H1 (cell line): ENCODE results near the gene CACNA1A. TPM values are rescaled to one million over a fixed set of nuclear protein-coding genes. Genes with fewer than 3 reads are reported as not detected.

ENCODE experiments used
- CBX5 ChIP-seq: fragments of 300-800, 300-1000 bp; sonication (generic); IDR thresholded peaks from 2 replicates; pipeline ENCODE4 v1.7.1; 2016; ENCODE audit warnings: antibody characterized with exemption, low read length, low read depth
- EP300 ChIP-seq, 2 experiments: IDR thresholded peaks; 1 replicate in 1 of 2; 2 replicates in 1 of 2; pipeline ENCODE4 v1.6.1; 2011 to 2012; ENCODE audit warnings: low read depth in 2 of 2, low read length in 2 of 2, mild to moderate bottlenecking in 2 of 2, borderline replicate concordance in 1 of 2, inconsistent platforms in 1 of 2, moderate library complexity in 1 of 2
- JUND ChIP-seq: IDR thresholded peaks from 2 replicates; pipeline ENCODE4 v1.6.1; 2011; ENCODE audit warnings: mild to moderate bottlenecking, improper control_type of control experiment, low read length
- NRF1 ChIP-seq: IDR thresholded peaks from 2 replicates; pipeline ENCODE4 v1.6.1; 2011; ENCODE audit warnings: mild to moderate bottlenecking, low read depth, low read length, improper control_type of control experiment
- POLR2A ChIP-seq, 2 experiments: IDR thresholded peaks; 1 replicate in 1 of 2; 2 replicates in 1 of 2; pipeline ENCODE4 v1.6.1; 2011; ENCODE audit warnings: low read depth in 2 of 2, low read length in 2 of 2, mild to moderate bottlenecking in 2 of 2; ENCODE audit errors: control extremely low read depth in 1 of 2
- polyA plus RNA-seq, 7 experiments: library from polyadenylated mRNA; depleted of rRNA in 3 of 7; stranded (reverse) in 5 of 7; unstranded in 2 of 7; fragments of >200 nt in 5 of 7; fragments of 200-250 nt in 2 of 7; gene quantifications; 1 replicate in 5 of 7; 2 replicates in 1 of 7; 4 replicates in 1 of 7; pipeline versions ENCODE4 v1.2.1 to v1.2.3, GENCODE V29; 2011 to 2013; ENCODE audit warnings: missing spikeins in 2 of 7, mixed read lengths in 2 of 7
- total RNA-seq: library from RNA; stranded (reverse); fragmentation: NEBNext Ultra II Directional; extraction: Animal tissue kit (Norgen Biotek cat#: 25700); gene quantifications from 2 replicates; pipeline ENCODE4 v1.2.1, GENCODE V29; 2021

Gene CACNA1A
- total and polyA plus RNA-seq, 2 of the 8 experiments (the other 6 are each of a cell fraction or from before 2014, with no cell fraction given) = 10.7 to 25.3 TPM

DNA sequence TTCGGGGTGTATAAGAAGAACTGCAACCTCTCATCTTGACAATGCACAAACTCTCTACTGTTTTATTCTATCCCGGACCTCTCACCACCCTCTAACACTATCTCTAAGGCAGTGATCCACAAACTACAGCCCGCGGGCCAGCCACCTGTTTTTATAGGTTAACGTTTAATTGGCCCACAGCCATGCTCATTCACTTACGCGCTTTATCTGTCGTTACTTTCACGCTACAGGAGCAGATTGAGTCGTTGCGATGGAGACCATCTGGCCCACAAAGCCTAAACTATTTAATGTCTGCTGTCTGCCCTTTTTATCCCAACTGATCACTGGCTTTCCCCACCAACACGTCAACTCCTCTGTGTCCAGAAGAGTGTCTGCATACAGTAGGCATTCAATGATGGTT is 158.9 kb downstream of the CACNA1A start (continued):
- TF ChIP-seq NRF1 = no peak
- no peak for TF ChIP-seq POLR2A (IDR thresholded peaks at IDR 0.05; ENCODE audit: control extremely low read depth in 1 of 2, low read depth in 2 of 2, low read length in 2 of 2)
- no peak for TF ChIP-seq EP300 (IDR thresholded peaks at IDR 0.05; ENCODE audit: borderline replicate concordance in 1 of 2, low read depth in 2 of 2, low read length in 2 of 2)
- no peak for TF ChIP-seq CBX5
- no peak for TF ChIP-seq JUND
